HFFc6 (cell line): ENCODE measurements around the gene MCC. TPM values are rescaled to one million over a fixed set of nuclear protein-coding genes. Genes with fewer than 3 reads are reported as not detected.

Source experiments
- DNase-seq: peaks from one replicate; pipeline ENCODE4 v3.0.0-alpha.2; 2018
- H3K27ac Mint-ChIP-seq: 2 replicates; pipeline ENCODE4 v1.8.0; 2020; ENCODE audit warnings: mild to moderate bottlenecking, mixed read lengths
- H3K27me3 Mint-ChIP-seq: 2 replicates; pipeline ENCODE4 v1.8.0; 2021; ENCODE audit warnings: mild to moderate bottlenecking, moderate library complexity, mixed read lengths; ENCODE audit not compliant: insufficient read depth
- H3K36me3 Mint-ChIP-seq: 2 replicates; pipeline ENCODE4 v1.8.0; 2021; ENCODE audit warnings: low read depth, mixed read lengths
- H3K4me1 Mint-ChIP-seq: 2 replicates; pipeline ENCODE4 v1.8.0; 2020; ENCODE audit warnings: low read depth, mixed read lengths
- H3K4me3 Mint-ChIP-seq: 2 replicates; pipeline ENCODE4 v1.8.0; 2020; ENCODE audit warnings: mild to moderate bottlenecking, moderate library complexity, mixed read lengths
- H3K9me3 Mint-ChIP-seq: 2 replicates; pipeline ENCODE4 v1.8.0; 2020; ENCODE audit warnings: mild to moderate bottlenecking, mixed read lengths
- total RNA-seq, 6 experiments: library from RNA; stranded (reverse); fragmentation: NEBNext Ultra II Directional; extraction: Animal tissue kit (Norgen Biotek cat#: 25700); gene quantifications; 2 replicates in 1 of 6; 3 replicates in 5 of 6; pipeline ENCODE4 v1.2.3, GENCODE V29; 2021
- TF ChIP-seq, protein P1 (sequence below): fragments of 200-600 bp; sonication (generic); IDR thresholded peaks from 2 replicates; pipeline ENCODE4 v1.5.0; 2021; ENCODE audit warnings: antibody characterized with exemption, mild to moderate bottlenecking

Gene MCC
- total RNA-seq, 6 experiments from 2014 or later: 2.5 to 4.9 (median 3.0) TPM

DNA sequence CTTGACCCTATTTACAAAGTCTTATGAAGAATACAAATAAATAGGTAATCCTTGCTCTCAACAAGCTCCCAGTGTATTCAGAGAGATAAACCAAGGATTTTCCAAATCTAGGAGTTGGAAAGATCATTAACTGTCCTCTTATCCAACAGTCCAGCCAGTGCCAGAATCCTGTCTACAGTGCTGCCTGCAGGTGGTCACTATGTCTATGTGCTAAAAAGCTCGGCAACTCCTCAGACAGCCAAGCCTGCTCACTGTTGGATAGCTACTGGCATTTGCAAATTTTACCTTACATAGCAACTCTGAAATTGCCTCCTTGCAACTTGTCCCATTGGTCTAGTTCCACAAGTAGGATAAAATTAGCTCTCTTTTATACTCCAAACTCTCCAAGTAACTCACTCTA lies 324.2 kb downstream of the MCC start:
- TF ChIP-seq, protein P1, sequence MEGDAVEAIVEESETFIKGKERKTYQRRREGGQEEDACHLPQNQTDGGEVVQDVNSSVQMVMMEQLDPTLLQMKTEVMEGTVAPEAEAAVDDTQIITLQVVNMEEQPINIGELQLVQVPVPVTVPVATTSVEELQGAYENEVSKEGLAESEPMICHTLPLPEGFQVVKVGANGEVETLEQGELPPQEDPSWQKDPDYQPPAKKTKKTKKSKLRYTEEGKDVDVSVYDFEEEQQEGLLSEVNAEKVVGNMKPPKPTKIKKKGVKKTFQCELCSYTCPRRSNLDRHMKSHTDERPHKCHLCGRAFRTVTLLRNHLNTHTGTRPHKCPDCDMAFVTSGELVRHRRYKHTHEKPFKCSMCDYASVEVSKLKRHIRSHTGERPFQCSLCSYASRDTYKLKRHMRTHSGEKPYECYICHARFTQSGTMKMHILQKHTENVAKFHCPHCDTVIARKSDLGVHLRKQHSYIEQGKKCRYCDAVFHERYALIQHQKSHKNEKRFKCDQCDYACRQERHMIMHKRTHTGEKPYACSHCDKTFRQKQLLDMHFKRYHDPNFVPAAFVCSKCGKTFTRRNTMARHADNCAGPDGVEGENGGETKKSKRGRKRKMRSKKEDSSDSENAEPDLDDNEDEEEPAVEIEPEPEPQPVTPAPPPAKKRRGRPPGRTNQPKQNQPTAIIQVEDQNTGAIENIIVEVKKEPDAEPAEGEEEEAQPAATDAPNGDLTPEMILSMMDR: no peak
- Mint-ChIP-seq H3K9me3 (no peaks in the 10 kb centered on the region), H3K36me3 (no peaks in the 10 kb centered on the region), H3K4me1 (peaks cover 33% of the 10 kb centered on the region), H3K27me3 (peaks cover 6% of the 10 kb centered on the region), H3K4me3 (no peak overlapping the region), H3K27ac (no peak overlapping the region)
- no peak for DNase-seq

DNA sequence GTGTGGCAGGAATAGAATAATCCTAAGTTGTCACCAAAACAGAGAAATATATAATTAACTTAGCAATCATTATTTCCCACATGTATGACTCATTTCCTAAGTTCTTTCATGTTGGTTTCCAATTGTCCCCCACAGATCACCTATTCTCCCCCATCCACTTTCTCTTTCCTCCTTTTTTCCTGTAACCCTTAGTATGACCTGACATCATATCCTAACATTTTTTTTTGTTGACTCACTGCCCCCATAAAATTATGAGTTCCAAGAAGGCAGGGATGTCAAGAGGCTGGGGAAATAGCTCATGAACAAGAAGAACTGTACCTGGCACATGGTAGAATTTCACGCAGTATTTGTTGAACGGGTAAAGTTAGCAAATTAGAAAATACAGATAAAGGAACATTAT lies 324.9 kb downstream of the MCC start:
- DNase-seq: no peak
- Mint-ChIP-seq H3K4me3 (no peak overlapping the region), H3K9me3 (no peaks in the 10 kb centered on the region), H3K27ac (no peak overlapping the region), H3K27me3 (no peaks in the 10 kb centered on the region; the same call in 1 of the 2 replicates), H3K4me1 (peaks cover 33% of the 10 kb centered on the region), H3K36me3 (no peaks in the 10 kb centered on the region)
- TF ChIP-seq, protein P1: no peak

DNA sequence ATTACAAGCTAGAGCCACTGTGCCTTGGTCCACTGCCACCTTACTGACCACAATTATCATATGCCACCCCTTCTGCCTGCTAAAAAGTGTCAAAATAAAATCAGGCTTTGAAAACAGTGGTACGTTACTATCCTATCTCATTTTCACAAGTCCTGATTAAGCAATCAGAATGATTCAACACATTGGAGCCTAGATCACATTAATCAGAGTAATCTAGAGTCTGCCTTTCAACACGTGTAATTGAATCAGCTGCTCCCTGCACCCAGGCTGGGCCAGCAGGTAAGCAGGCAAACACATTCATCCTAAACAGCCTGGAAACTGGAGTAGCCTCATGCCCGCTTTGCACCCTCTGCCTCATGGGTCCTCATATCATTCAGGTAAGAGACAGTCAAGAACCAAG lies 325.5 kb downstream of the MCC start:
- TF ChIP-seq, protein P1: no peak
- DNase-seq: peak; percentile 7
- H3K27ac Mint-ChIP-seq: no peak overlapping the region
- H3K36me3 Mint-ChIP-seq: no peaks in the 10 kb centered on the region
- H3K4me1 Mint-ChIP-seq: peaks cover 33% of the 10 kb centered on the region
- no peak overlapping the region for H3K4me3 Mint-ChIP-seq
- no peaks in the 10 kb centered on the region for H3K9me3 Mint-ChIP-seq
- H3K27me3 Mint-ChIP-seq: no peaks in the 10 kb centered on the region; the same call in 1 of the 2 replicates

DNA sequence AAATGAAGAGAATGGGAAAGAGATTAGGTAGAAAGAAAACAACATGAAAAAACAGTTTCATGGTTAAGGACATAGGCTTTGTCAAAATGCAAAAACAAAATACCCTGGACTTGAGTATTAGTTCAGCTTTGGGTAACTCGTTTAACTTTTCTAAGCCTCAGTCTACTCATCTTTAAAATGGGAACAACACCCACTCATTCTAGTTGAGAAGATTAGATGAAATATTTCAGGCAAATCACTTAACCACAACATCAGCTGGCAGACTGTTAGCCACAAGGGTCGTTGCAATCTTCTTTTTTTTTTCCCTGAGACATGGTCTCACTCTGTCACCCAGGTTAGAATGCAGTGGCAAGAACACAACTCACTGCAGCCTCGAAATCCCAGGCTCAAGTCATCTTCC lies 326.0 kb downstream of the MCC start:
- H3K4me1 Mint-ChIP-seq: peaks cover 28% of the 10 kb centered on the region
- no peak overlapping the region for H3K4me3 Mint-ChIP-seq
- no peak for DNase-seq
- no peaks in the 10 kb centered on the region; the same call in 1 of the 2 replicates for H3K27me3 Mint-ChIP-seq
- no peaks in the 10 kb centered on the region for H3K9me3 Mint-ChIP-seq
- H3K27ac Mint-ChIP-seq: no peak overlapping the region
- no peaks in the 10 kb centered on the region for H3K36me3 Mint-ChIP-seq
- TF ChIP-seq, protein P1: no peak

DNA sequence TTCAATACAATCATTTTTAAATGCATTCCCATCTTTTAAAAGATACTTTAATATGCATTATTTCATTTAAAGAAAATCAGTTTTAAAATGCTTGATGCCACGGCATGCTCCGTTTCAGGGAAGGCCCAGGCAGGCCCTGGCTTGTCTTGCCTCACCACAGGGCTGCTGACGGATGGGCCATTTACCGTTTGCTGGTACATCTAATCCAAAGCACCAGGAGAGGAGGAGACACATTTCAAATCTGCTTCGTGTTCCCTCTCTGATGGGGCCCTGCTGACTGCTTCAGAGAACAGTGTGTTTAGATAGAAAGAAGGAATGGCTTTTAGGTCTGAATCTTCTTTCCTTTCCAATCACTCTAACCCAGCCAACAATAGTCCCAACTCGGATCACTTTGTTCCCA lies 326.4 kb downstream of the MCC start:
- Mint-ChIP-seq H3K27ac (no peak overlapping the region), H3K27me3 (no peaks in the 10 kb centered on the region; the same call in 1 of the 2 replicates), H3K36me3 (no peaks in the 10 kb centered on the region), H3K4me3 (no peak overlapping the region), H3K4me1 (peaks cover 24% of the 10 kb centered on the region), H3K9me3 (no peaks in the 10 kb centered on the region)
- no peak for DNase-seq
- TF ChIP-seq, protein P1: no peak

DNA sequence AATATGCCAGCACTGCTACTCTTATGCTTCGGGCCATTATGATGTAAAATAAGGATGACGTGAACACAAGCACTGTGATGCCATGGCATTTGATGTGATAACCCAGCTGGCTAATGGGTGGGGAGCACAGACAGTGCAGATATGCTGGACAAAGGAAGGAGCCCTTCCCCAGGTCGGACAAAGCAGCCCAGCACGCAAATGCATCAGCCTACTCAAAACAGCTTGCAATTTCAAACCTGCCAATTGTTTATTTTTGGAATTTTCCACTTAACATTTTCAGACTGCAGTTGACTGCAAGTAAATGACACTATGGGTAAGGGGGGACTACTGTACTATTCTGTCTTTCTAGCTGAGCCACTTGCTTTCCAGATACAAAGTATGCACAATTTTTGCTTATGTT lies 330.4 kb downstream of the MCC start:
- Mint-ChIP-seq H3K27ac (no peak overlapping the region), H3K9me3 (no peaks in the 10 kb centered on the region), H3K36me3 (no peaks in the 10 kb centered on the region), H3K27me3 (peaks cover 2% of the 10 kb centered on the region; the same call in 1 of the 2 replicates), H3K4me3 (no peak overlapping the region), H3K4me1 (peaks cover 16% of the 10 kb centered on the region; the same call in 1 of the 2 replicates)
- no peak for DNase-seq
- TF ChIP-seq, protein P1: no peak
